Measurements from ENCODE around the gene SLC22A24. TPM values are rescaled to one million over a fixed set of nuclear protein-coding genes. Genes with fewer than 3 reads are reported as not detected.
"Not testable (repeated sequence)": the region's sequence is repeated elsewhere in the genome, so short reads cannot be mapped to it uniquely, and the experiment has no call there.

The SLC22A24 gene, protein sequence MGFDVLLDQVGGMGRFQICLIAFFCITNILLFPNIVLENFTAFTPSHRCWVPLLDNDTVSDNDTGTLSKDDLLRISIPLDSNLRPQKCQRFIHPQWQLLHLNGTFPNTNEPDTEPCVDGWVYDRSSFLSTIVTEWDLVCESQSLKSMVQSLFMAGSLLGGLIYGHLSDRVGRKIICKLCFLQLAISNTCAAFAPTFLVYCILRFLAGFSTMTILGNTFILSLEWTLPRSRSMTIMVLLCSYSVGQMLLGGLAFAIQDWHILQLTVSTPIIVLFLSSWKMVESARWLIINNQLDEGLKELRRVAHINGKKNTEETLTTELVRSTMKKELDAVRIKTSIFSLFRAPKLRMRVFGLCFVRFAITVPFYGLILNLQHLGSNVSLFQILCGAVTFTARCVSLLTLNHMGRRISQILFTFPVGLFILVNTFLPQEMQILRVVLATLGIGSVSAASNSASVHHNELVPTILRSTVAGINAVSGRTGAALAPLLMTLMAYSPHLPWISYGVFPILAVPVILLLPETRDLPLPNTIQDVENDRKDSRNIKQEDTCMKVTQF
- not detected for total RNA-seq
- not detected for polyA plus RNA-seq
- total RNA-seq, result 0 reads per million in 6 experiments

DNA sequence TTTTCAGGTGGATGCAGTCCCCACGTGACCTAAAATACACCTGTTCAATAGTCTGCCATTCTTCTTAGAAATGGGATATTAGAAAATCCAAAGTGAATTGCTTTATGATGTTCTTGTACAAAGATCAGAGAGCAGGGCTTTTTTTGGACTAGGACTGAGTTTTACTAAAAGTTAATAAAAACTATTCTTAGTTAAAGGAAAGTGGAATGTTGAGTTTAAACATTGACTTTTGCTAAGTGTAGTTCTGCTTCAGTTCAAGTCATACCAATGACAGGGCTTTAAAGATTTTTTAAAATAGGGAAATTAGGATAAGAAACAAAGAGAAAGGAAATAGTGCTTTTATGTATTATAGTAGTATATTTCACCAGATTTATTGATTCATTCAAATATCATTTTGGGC lies at the start of gene SLC22A24:
SLC22A24 (minus strand) TSS at position 101 of the 400 bp plus-strand sequence. CDS start 442 bp downstream, outside the sequence.
- no peak within 1 kb of the TSS for H3K4me3 Mint-ChIP-seq
- peaks cover 0 to 16% (median 4%) of the 10 kb centered on the region in 5 donors for H3K27me3 Mint-ChIP-seq
- POLR2A ChIA-PET, result no interaction called here
- ATAC-seq (no peak), DNase-seq (no peak)
- H3K4me1 Mint-ChIP-seq, result no peaks in the 10 kb centered on the region
- peaks cover 0 to 2% (median 0%) of the 10 kb centered on the region in 9 donors for H3K9me3 Mint-ChIP-seq
- no peak within 1 kb of the TSS for H3K27ac Mint-ChIP-seq
- H3K36me3 Mint-ChIP-seq, result no peaks in the 10 kb centered on the region

DNA sequence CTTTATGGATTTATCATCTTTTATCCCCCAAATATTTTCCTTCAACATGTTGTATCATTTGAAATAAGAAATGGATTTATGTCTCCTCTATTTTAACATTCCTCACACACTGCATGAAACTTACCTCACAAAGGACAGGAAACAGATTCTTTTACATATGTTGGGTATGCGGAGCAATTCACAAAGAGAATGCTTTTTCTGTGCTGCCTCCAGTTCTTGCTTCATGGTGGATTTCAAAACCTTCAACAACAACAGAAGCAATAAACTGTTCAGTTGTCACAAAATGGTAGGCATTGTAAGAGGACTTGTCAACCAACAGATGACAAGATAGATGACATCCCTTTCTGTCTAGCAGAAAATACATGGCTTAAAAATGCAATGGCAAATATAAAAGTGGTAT lies 36.5 kb upstream of the SLC22A24 start:
- Mint-ChIP-seq H3K27ac (no peak overlapping the region), H3K36me3 (peaks cover 0 to 15% (median 0%) of the 10 kb centered on the region in 3 donors), H3K4me1 (no peaks in the 10 kb centered on the region), H3K4me3 (no peak overlapping the region), H3K9me3 (peaks cover 9 to 30% (median 12%) of the 10 kb centered on the region in 9 donors), H3K27me3 (peaks cover 12 to 43% (median 19%) of the 10 kb centered on the region in 5 donors)
- DNase-seq (no peak), ATAC-seq (no peak)
- POLR2A ChIA-PET, result no interaction called here

DNA sequence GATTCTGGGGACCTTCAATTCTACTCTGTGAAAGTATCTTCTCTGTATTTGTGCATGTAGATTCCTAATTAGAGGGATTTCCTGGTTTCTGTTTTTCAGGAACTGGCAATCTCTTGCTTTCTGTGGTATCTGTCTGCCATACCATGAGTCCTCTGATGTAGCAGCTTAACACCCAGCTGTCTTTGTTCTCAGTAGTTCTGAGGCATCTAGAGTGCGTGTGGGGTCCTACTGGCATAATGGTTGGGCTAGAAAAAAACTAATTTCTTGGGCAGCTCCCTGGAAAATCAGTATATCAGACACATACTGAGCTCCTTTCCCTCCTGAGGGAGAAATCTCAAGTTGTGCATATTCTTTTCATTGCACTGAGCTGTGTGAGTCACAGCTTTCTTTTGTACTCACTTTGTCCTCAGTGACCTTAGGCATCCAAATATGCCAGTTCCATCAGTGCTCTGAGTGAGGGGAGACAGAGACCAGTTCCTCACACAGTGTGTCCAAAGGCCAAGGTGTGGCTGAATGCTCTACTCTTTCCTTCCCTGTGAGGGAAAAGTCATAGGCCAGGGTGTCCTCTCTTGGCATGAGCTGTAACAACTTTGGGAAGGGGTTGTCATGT lies 35.5 kb upstream of the SLC22A24 start:
- Mint-ChIP-seq H3K27ac (no peak overlapping the region), H3K27me3 (peaks cover 12 to 43% (median 19%) of the 10 kb centered on the region in 5 donors), H3K9me3 (peaks cover 9 to 35% (median 12%) of the 10 kb centered on the region in 9 donors), H3K4me3 (no peak overlapping the region), H3K36me3 (peaks cover 0 to 19% (median 0%) of the 10 kb centered on the region in 3 donors), H3K4me1 (no peaks in the 10 kb centered on the region)
- DNase-seq (no peak), ATAC-seq (no peak)
- POLR2A ChIA-PET, result no interaction called here

DNA sequence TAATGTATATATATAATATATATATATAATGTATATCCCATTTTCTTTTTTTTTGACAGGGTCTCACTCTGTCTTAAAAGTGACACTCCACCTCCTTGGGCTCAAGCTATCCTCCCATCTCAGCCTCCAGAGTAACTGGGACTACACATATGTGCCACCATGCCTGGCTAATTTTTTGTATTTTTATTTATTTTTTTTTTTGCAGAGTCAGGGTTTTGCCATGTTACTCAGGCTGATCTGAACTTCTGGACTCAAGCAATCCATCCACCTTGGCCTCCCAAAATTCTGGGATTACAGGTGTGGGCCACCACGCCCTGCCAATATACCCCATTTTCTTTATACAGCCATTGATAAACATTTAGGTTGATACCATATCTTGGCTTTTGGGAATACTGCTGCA lies 33.9 kb upstream of the SLC22A24 start:
- Mint-ChIP-seq H3K27ac (no peak overlapping the region), H3K4me1 (no peaks in the 10 kb centered on the region), H3K36me3 (peaks cover 0 to 19% (median 0%) of the 10 kb centered on the region in 3 donors), H3K4me3 (no peak overlapping the region), H3K9me3 (peaks cover 9 to 44% (median 13%) of the 10 kb centered on the region in 9 donors), H3K27me3 (peaks cover 8 to 33% (median 14%) of the 10 kb centered on the region in 5 donors)
- ATAC-seq (no peak), DNase-seq (no peak)
- POLR2A ChIA-PET, result no interaction called here

DNA sequence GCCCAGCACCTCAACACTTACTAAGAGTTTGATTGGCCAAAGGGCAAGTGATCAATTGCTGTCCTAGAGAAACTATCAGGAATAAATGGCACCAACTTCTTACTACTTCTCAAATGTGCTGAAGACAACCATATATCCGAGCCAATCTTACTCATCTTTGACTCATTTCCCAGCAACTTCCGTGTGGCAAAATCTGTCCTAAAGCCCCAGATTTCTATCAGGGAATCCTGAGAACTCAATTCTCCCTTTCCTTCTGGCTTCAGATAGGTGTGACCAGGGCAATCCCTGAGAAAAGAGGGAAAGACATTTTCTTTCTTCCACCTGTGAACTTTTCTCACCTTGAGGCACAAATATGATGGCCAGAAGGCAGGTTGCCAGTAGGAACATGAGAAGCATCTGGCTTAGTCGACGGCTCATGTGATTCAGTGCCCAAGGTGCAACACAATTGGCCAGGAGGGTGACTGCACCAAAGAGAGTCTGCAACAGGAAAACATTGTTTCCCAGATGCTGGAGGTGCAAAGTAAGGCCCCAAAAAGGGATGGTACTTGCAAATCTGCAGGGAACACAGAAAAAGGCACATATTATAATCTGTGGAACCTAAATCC lies 21.8 kb upstream of the SLC22A24 start:
- peaks cover 31 to 63% (median 46%) of the 10 kb centered on the region in 5 donors for H3K27me3 Mint-ChIP-seq
- ATAC-seq, result no peak
- no peaks in the 10 kb centered on the region for H3K9me3 Mint-ChIP-seq

DNA sequence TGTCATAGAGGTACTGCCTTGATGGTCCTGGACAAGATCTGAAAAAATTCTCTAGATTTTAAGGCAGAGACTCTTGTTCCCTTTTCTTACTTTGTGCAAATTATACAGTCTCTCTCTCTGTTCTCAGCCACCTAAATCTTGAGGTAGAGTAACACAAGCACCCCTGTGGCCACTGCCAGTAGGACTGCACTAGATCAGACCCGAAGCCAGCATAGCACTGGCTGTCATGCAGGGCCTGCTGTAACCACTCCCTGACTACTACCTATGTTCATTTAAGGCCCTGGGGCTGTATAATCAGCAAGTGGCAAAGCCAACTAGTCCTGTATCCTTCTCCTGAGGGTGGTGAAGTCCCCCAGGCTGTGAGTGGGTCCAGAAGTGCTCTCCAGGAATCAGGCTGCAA lies 11.8 kb upstream of the SLC22A24 start:
- H3K36me3 Mint-ChIP-seq, result peaks cover 0 to 12% (median 0%) of the 10 kb centered on the region in 3 donors
- POLR2A ChIA-PET, result no interaction called here
- no peak overlapping the region for H3K27ac Mint-ChIP-seq
- H3K9me3 Mint-ChIP-seq, result peaks cover 0 to 16% (median 5%) of the 10 kb centered on the region in 9 donors
- ATAC-seq (no peak), DNase-seq (no peak)
- no peaks in the 10 kb centered on the region for H3K4me1 Mint-ChIP-seq
- H3K27me3 Mint-ChIP-seq, result peaks cover 15 to 47% (median 29%) of the 10 kb centered on the region in 5 donors
- no peak overlapping the region for H3K4me3 Mint-ChIP-seq

More for the DNA sequence above, 21.8 kb upstream of the SLC22A24 start:
- Mint-ChIP-seq H3K27ac (no peak overlapping the region), H3K4me3 (no peak overlapping the region), H3K4me1 (no peaks in the 10 kb centered on the region), H3K36me3 (no peaks in the 10 kb centered on the region)
- POLR2A ChIA-PET, result no interaction called here
- DNase-seq, result no peak

DNA sequence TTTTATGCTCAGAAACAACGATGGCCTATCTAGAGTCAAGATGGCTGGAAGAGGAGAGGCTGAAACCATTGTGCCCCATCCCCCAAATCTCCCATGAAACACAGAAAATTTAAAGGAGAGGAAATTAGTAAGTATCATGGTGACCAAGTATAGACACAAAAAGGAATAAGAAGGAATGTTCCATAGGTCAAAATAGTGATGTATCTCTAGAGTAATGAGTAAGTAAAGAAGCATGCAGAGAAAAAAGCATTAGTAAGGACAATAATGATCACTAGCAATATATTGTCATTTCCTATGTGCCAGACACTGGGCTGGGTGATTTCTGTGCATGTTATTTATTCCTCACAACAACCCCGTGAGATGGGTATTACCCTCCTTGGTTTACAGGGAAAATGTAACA lies 2.6 kb upstream of the SLC22A24 start:
- ATAC-seq (no peak), DNase-seq (no peak)
- Mint-ChIP-seq H3K36me3 (no peaks in the 10 kb centered on the region), H3K27ac (no peak overlapping the region), H3K27me3 (peaks cover 0 to 13% (median 4%) of the 10 kb centered on the region in 5 donors), H3K9me3 (peaks cover 0 to 2% (median 0%) of the 10 kb centered on the region in 9 donors), H3K4me3 (no peak overlapping the region), H3K4me1 (no peaks in the 10 kb centered on the region)
- POLR2A ChIA-PET, result no interaction called here

DNA sequence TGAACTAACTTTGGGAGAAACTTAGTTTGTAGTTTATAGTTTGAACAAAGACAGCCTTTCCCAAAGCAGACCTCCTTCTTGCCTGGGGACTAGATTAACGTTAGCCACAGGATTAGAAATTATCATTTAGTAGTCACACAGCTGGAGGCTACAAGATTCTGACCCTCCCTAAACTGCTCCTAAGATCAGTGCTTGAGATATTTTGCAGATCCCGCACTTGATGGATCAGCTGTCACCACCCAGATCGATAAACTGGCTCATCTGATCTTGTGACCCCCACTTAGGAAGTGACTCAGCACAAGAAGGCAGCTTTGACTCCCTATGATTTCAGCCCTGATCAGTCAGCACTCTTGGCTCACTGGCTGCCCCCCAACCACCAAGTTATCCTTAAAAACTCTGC lies 1.6 kb downstream of the SLC22A24 start:
- Mint-ChIP-seq H3K4me1 (no peaks in the 10 kb centered on the region), H3K9me3 (peaks cover 0 to 3% (median 0%) of the 10 kb centered on the region in 9 donors), H3K27ac (no peak overlapping the region), H3K27me3 (peaks cover 5 to 22% (median 9%) of the 10 kb centered on the region in 5 donors), H3K36me3 (no peaks in the 10 kb centered on the region), H3K4me3 (no peak overlapping the region)
- POLR2A ChIA-PET, result no interaction called here
- no peak for ATAC-seq
- DNase-seq, result no peak

DNA sequence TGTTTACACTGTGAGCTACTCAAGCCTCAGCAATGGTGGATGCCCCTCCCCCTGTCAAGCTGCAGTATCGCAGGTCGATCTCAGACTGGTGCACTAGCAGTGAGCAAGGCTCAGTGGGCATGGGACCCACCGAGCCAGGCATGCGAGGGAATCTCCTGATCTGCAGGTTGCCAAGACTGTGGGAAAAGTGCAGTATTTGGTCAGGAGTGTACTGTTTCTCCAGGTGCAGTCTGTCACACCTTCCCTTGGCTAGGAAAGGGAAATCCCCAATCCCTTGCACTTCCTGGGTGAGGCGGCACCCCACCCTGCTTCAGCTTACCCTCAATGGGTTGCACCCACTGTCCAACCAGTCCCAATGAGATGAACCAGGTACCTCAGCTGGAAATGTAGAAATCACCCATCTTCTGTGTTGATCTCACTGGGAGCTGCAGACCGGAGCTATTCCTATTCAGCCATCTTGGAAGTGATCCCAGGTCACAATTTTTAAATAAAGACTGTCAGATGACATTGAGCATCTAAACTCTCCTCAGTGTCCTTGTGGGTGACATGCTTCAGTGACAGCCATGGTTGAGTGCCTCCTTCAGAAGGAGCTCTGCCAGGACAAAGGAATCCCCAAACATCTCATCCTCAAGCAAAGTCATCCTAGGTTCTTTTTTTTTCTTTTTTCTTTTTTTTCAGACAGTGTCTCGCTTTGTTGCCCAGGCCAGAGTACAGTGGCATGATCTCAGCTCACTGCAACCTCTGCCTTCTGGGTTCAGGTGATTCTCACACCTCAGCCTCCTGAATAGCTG lies 10.8 kb downstream of the SLC22A24 start:
- H3K36me3 Mint-ChIP-seq, result peaks cover 0 to 2% (median 0%) of the 10 kb centered on the region in 3 donors

DNA sequence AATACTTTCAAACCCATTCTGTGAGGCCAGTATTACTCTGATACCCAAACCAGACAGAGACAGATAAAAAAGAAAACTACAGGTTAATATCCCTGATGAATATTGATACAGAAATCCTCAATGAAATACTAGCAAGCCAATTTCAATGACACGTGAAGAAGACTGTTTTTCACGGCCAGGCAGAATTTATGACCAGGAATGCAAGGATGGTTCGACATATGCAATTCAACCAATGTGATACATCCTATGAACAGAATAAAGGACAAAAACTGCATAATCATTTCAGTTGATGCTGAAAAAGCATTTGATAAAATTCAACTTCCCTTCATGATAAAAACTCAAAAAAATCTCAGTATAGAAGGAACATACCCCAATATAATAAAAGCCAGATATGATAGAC lies 44.5 kb downstream of the SLC22A24 start:
- Mint-ChIP-seq H3K36me3 (peaks cover 0 to 27% (median 8%) of the 10 kb centered on the region in 3 donors), H3K9me3 (peaks cover 0 to 57% (median 18%) of the 10 kb centered on the region in 9 donors)

More for the DNA sequence above, 10.8 kb downstream of the SLC22A24 start:
- Mint-ChIP-seq H3K9me3 (peaks cover 0 to 19% (median 5%) of the 10 kb centered on the region in 9 donors), H3K27me3 (peaks cover 13 to 88% (median 55%) of the 10 kb centered on the region in 5 donors), H3K4me1 (peaks cover 0 to 2% (median 0%) of the 10 kb centered on the region in 4 donors), H3K27ac (peak overlapping the region in 1 of 10 donors; percentile 54), H3K4me3 (no peak overlapping the region)
- POLR2A ChIA-PET, result no interaction called here
- DNase-seq, result no peak
- no peak for ATAC-seq

DNA sequence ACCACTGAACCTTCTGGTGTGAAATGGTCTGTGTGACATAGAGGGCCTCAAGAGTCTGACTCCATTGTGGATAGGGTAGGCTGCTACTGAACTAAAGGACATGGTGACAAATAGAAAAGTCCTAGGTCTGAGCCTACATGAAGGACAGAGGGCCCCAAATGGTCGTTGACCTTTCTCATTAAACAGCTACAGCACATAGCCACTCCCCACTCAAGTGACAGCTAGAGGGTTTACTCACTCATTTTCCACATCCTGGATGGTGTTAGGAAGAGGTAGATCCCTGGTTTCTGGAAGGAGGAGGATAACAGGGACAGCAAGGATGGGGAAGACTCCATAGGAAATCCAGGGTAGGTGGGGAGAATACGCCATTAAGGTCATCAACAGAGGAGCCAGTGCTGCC lies 63.3 kb downstream of the SLC22A24 start:
- POLR2A ChIA-PET, result no interaction called here
- ATAC-seq (no peak), DNase-seq (no peak)
- H3K4me3 Mint-ChIP-seq, result no peak overlapping the region
- peaks cover 0 to 4% (median 0%) of the 10 kb centered on the region in 3 donors for H3K36me3 Mint-ChIP-seq
- peaks cover 29 to 71% (median 39%) of the 10 kb centered on the region in 5 donors for H3K27me3 Mint-ChIP-seq
- no peak overlapping the region for H3K27ac Mint-ChIP-seq
- H3K9me3 Mint-ChIP-seq, result peaks cover 0 to 6% (median 0%) of the 10 kb centered on the region in 9 donors
- H3K4me1 Mint-ChIP-seq, result peaks cover 0 to 2% (median 0%) of the 10 kb centered on the region in 4 donors

More for the DNA sequence above, 44.5 kb downstream of the SLC22A24 start:
- ATAC-seq (no peak), DNase-seq (no peak)
- POLR2A ChIA-PET, result no interaction called here
- Mint-ChIP-seq H3K4me1 (no peaks in the 10 kb centered on the region), H3K27me3 (peaks cover 6 to 17% (median 12%) of the 10 kb centered on the region in 5 donors), H3K27ac (no peak overlapping the region), H3K4me3 (no peak overlapping the region)

DNA sequence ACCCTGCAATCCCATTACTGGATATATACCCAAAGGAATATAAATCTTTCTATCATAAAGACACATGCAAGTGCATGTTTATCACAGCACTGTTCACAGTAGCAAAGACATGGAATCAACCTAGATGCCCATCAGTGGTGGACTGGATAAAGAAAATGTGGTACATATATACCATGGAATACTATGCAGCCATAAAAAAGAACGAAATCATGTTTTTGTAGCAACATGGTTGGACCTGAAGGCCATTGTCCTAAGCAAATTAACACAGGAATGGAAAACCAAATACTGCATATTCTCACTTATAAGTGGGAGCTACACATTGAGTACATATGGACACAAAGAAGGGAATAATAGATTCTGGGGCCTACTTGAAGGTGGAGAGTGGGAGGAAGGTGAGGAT lies 97.8 kb downstream of the SLC22A24 start:
- H3K4me1 Mint-ChIP-seq, H3K27ac Mint-ChIP-seq, DNase-seq, H3K4me3 Mint-ChIP-seq, POLR2A ChIA-PET, ATAC-seq, H3K36me3 Mint-ChIP-seq: not testable (repeated sequence)
- peaks cover 6 to 38% (median 22%) of the 10 kb centered on the region in 5 donors for H3K27me3 Mint-ChIP-seq
- H3K9me3 Mint-ChIP-seq, result peaks cover 0 to 20% (median 0%) of the 10 kb centered on the region in 9 donors

Data from naive thymus-derived CD8-positive, alpha-beta T cell (primary cell).